Uterus (tissue), 4 donors: ENCODE measurements around the gene NTF3. TPM values are rescaled to one million over a fixed set of nuclear protein-coding genes. Genes with fewer than 3 reads are reported as not detected.

Experiments
- DNase-seq, 2 donors: peaks; one replicate each; pipeline ENCODE4 v3.0.0-alpha.2; 2019 to 2020
- H3K27ac ChIP-seq, 2 donors: fragments of 200-600 bp; sonication (generic); 1 replicate in 1 of 2; 2 replicates in 1 of 2; pipeline ENCODE4 v1.5.1; 2016 to 2018
- H3K27me3 ChIP-seq, 2 donors: fragments of 200-600 bp; sonication (generic); one replicate each; pipeline ENCODE4 v1.5.1; 2018 to 2019; ENCODE audit warnings: control low read depth in 1 of 2
- H3K36me3 ChIP-seq, 2 donors: fragments of 200-600 bp; sonication (generic); one replicate each; pipeline ENCODE4 v1.5.1; 2019; ENCODE audit warnings: control low read depth in 1 of 2
- H3K4me1 ChIP-seq, 2 donors: fragments of 200-600 bp; sonication (generic); one replicate each; pipeline ENCODE4 v1.5.1; 2018 to 2019; ENCODE audit warnings: control low read depth in 1 of 2
- H3K4me3 ChIP-seq, 2 donors: fragments of 200-600 bp; sonication (generic); 1 replicate in 1 of 2; 2 replicates in 1 of 2; pipeline ENCODE4 v1.5.1; 2018 to 2019; ENCODE audit warnings: mild to moderate bottlenecking in 1 of 2
- H3K9me3 ChIP-seq, 2 donors: fragments of 200-600 bp; sonication (generic); one replicate each; pipeline ENCODE4 v1.5.1; 2019; ENCODE audit warnings: control low read depth in 1 of 2
- CTCF ChIP-seq, 4 experiments: fragments of 200-600 bp in 2 of 4; fragments of 450-650 bp in 2 of 4; sonication (generic) in 2 of 4; IDR thresholded peaks; one replicate each; pipeline ENCODE4 v1.5.1; 2016 to 2019; ENCODE audit warnings: antibody characterized with exemption in 4 of 4, mild to moderate bottlenecking in 2 of 4, moderate library complexity in 1 of 4
- POLR2A ChIP-seq, 2 donors: fragments of 450-650 bp; IDR thresholded peaks; one replicate each; pipeline ENCODE4 v1.6.1; 2016; ENCODE audit warnings: antibody characterized with exemption in 2 of 2, mild to moderate bottlenecking in 1 of 2, moderate library complexity in 1 of 2
- intact Hi-C: fragments of 100-400 bp; cut with DNase I; formaldehyde crosslinking; loops from one replicate; pipeline ENCODE4 v1.15.1; 2023; ENCODE audit warnings: low total_unique reads
- total RNA-seq, 4 donors: library from RNA; depleted of rRNA in 3 of 4; stranded (reverse); fragments of >200 nt in 3 of 4; gene quantifications; one replicate each; pipeline versions ENCODE4 v1.1.0 to v1.2.4, GENCODE V29; 2014 to 2023
- donor health status: DM: yes; HTN: yes; CAD: no.

NTF3 gene
- total RNA-seq, 4 donors from 2014 or later = 0.26 to 7.1 (median 3.5) TPM; not detected in 1

DNA sequence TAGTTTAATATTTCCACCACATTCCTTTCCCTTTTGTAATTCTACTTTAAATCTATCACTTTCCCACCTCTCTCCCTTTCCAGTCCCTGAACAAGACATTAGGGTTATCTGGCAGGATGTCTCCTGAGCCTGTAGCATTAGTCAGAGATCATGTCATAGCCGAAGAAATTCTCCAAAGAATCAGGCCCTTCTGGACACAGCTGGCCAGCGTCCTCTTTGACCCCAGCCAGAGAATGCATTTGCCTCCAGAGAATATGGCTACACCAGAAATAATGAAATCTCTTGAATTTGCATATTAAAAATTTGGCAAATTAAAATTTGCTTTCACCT, 56.7 kb downstream of the NTF3 start:
- DNase-seq = no peak
- Histone ChIP-seq H3K9me3 (no peaks in the 10 kb centered on the region), H3K36me3 (no peaks in the 10 kb centered on the region), H3K27me3 (no peaks in the 10 kb centered on the region), H3K27ac (no peak overlapping the region), H3K4me1 (no peaks in the 10 kb centered on the region), H3K4me3 (no peak overlapping the region)
- TF ChIP-seq CTCF (IDR thresholded peaks at IDR 0.05) (no peak), POLR2A (IDR thresholded peaks at IDR 0.05) (no peak)
- intact Hi-C loops = no loop called here

DNA sequence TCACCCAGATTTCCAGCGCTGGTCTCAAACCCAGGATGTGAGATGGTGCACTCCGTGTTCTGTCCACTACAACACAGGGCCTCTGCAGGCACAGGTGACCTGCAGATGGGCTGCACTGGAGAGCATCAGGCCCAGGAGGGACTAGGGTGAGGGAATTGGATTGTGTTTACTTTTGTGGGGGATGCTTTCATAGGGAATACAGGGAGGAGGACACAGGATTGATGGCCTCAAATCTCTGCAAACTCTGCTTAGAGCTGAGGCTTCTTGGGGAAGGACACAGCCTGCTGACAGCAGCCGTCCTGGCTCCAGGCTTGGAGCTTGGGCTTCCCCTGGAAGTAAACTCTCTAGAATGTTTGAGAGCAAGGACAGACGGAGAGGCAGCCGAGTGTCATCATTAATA, 57.1 kb downstream of the NTF3 start:
- intact Hi-C loops = no loop called here
- Histone ChIP-seq H3K4me3 (no peak overlapping the region), H3K36me3 (no peaks in the 10 kb centered on the region), H3K4me1 (no peaks in the 10 kb centered on the region), H3K27ac (no peak overlapping the region), H3K9me3 (no peaks in the 10 kb centered on the region), H3K27me3 (no peaks in the 10 kb centered on the region)
- TF ChIP-seq CTCF (IDR thresholded peaks at IDR 0.05) (no peak), POLR2A (IDR thresholded peaks at IDR 0.05) (no peak)
- no peak for DNase-seq

DNA sequence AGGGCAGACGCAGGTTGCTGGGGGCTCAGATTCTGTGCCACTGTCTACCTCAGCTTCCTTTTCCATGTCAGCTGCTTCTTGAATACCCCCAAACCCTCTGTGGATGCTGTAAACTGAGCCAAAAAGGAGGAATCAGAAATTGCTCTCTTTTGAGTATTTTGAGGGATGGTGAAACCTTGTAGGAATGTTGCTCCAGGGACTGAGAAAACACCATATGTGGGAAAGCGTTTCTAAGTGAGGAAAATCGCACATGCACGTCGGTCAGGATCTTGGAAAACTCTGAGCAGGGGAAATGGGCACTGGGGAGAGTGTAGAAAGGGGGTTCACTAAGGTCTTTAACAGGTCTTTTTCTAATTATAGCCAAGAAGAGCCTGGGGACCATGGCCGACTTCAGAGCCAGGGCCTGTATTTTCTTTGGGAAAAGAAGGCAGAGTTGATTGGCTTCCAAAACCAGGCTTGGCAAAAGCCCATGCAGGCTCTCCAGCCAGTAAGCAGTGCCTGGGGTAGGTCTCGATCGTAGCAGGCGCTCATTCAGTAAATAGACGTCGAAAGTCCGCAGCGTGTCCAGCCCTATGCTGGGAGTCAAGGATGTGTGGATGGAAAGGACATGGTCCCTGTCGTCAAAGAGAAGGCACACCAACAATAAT, 58.0 kb downstream of the NTF3 start:
- Histone ChIP-seq H3K4me3 (no peak overlapping the region), H3K36me3 (no peaks in the 10 kb centered on the region), H3K4me1 (no peaks in the 10 kb centered on the region), H3K27me3 (no peaks in the 10 kb centered on the region), H3K27ac (no peak overlapping the region), H3K9me3 (no peaks in the 10 kb centered on the region)
- no peak for DNase-seq
- TF ChIP-seq CTCF (IDR thresholded peaks at IDR 0.05) = no peak
- TF ChIP-seq POLR2A (IDR thresholded peaks at IDR 0.05) = no peak
- intact Hi-C loops = no loop called here

DNA sequence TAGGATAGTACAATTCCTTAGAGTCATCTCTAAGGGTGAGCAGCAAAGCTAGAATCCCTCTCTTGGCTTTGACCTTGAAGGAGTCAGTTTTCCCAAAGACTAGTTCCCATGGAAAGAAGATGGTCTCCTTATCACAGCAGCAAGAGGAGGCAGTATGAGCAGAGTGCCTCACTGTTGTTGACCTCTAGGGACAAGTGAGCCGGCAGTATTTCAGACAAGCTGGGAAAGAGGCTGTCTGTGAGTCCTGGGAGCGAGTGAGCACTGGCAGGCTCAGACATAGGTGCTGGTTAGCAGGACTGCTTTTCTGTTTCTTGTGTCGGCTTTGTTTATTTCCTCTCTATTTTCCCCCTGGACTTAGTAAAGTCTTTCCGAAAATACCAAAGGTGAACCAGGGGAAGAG, 60.7 kb downstream of the NTF3 start:
- Histone ChIP-seq H3K9me3 (no peaks in the 10 kb centered on the region), H3K36me3 (no peaks in the 10 kb centered on the region), H3K4me3 (no peak overlapping the region), H3K4me1 (no peaks in the 10 kb centered on the region), H3K27ac (no peak overlapping the region), H3K27me3 (no peaks in the 10 kb centered on the region)
- intact Hi-C loops = no loop called here
- TF ChIP-seq CTCF (IDR thresholded peaks at IDR 0.05) (no peak), POLR2A (IDR thresholded peaks at IDR 0.05) (no peak)
- DNase-seq = no peak

GRCh38 chr12:5493018-5493417, 61.1 kb downstream of the NTF3 start:
- no peaks in the 10 kb centered on the region for H3K9me3 ChIP-seq
- no peaks in the 10 kb centered on the region for H3K4me1 ChIP-seq
- no peak for TF ChIP-seq CTCF (IDR thresholded peaks at IDR 0.05)
- no peak for TF ChIP-seq POLR2A (IDR thresholded peaks at IDR 0.05)
- H3K27me3 ChIP-seq = no peaks in the 10 kb centered on the region
- no peak overlapping the region for H3K27ac ChIP-seq
- intact Hi-C loops = no loop called here
- DNase-seq = no peak
- H3K4me3 ChIP-seq = no peak overlapping the region
- H3K36me3 ChIP-seq = no peaks in the 10 kb centered on the region
